Measurements from ENCODE around the gene RERE.

DNA sequence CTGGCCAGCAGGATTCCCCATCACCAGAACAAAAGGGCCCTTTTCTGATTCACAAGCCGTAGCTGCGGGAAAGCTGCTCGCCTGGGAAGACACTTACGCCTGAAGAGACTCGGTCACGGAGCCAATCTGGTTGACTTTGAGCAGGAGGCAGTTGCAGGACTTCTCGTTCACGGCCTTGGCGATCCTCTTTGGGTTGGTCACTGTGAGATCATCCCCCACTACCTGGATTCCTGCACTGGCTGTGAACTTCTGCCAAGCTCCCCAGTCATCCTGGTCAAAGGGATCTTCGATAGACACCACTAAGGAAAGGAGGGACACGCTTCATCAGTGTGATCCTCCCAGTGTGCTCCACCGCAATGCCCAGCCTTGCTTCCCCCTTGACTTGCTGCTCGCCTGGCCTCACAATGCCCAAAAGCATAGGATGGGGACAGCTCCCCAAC is 46.4 kb upstream of the RERE start:
- no peak for TF ChIP-seq EZH2 (IDR thresholded peaks at IDR 0.05; ENCODE audit: borderline replicate concordance, low read length)
- TF ChIP-seq, protein P1, sequence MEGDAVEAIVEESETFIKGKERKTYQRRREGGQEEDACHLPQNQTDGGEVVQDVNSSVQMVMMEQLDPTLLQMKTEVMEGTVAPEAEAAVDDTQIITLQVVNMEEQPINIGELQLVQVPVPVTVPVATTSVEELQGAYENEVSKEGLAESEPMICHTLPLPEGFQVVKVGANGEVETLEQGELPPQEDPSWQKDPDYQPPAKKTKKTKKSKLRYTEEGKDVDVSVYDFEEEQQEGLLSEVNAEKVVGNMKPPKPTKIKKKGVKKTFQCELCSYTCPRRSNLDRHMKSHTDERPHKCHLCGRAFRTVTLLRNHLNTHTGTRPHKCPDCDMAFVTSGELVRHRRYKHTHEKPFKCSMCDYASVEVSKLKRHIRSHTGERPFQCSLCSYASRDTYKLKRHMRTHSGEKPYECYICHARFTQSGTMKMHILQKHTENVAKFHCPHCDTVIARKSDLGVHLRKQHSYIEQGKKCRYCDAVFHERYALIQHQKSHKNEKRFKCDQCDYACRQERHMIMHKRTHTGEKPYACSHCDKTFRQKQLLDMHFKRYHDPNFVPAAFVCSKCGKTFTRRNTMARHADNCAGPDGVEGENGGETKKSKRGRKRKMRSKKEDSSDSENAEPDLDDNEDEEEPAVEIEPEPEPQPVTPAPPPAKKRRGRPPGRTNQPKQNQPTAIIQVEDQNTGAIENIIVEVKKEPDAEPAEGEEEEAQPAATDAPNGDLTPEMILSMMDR (conservative IDR thresholded peaks at IDR 0.05 in 1 of 2, IDR thresholded peaks at IDR 0.05 in 1 of 2; ENCODE audit: extremely low read depth in 1 of 2, insufficient read depth in 1 of 2, low read depth in 1 of 2, low read length in 2 of 2) = no peak
